ENCODE results near the gene DOLK.

The DOLK gene

DNA sequence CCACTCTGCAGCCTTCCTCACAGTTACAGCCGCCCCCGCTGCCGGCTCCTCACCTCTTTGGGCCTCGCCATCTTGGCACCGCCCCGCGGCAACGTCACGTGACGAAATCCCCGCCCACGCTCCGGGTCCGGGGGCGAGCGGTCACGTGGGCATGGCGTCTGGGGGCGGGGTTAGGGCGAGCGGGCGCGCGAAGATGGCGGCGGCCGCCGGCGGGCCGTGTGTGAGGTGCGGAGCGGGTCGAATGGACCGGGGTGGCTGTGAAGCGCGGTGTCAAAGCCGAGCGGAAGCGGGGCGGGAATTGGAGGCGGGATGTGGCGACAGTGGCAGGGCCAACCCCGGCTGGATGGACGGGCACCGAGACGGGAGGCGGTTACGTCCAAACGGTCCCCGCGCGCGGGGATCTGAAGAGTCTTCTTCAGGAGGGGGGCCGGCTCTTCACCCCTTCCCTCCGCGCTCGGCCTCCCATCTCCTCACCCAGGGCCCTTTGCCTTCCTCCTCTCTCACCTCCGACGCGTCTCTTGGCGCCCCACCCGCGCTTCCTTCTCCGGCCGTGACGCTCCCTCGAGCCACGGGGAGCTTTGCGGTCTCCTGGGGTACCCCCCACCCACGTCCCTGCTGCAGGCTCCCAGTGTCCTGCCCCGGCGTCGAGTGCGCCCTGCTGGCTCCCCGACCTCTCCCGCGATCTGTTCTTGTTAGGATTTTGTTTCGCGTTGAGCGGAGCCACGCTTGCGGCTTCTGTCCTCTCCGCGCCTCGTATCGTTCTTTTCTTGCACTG lies at the start of gene DOLK, which contains the start of gene NUP188:
Gene DOLK, minus strand, starts transcription at position 77 of the 775 bp plus-strand sequence. CDS start 300 bp downstream, outside the sequence.
Gene NUP188, plus strand, starts transcription at position 173 of the 775 bp plus-strand sequence. Its CDS starts 21 bp downstream, at position 194.
- TF ChIP-seq GATA3 (IDR thresholded peaks at IDR 0.05; ENCODE audit: low read depth, low read length) (no peak), GATA2 (IDR thresholded peaks at IDR 0.05; ENCODE audit: low read depth, low read length) (no peak)

DNA sequence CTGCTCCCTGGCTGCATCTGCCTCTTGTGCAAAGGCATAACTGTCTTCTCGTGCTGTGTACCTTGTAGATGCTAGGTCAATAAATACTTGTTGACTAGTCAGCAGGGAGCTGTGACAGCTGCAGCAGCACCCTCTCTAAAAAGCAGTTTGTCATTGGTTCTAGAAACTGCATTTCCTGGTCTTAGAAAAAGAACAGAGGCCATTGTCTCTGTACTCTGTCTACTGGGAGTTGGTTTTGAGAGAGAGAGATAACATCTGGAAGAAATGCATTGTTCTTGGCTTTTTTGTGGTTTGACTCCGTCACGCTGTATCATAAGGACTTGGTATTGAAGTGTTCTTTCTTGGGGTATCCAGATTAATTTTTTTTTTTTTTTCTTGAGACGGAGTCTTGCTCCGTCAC lies 48.4 kb upstream of the DOLK start:
- TF ChIP-seq GATA3 (IDR thresholded peaks at IDR 0.05; ENCODE audit: low read depth, low read length): no peak
- no peak for TF ChIP-seq GATA2 (IDR thresholded peaks at IDR 0.05; ENCODE audit: low read depth, low read length)

DNA sequence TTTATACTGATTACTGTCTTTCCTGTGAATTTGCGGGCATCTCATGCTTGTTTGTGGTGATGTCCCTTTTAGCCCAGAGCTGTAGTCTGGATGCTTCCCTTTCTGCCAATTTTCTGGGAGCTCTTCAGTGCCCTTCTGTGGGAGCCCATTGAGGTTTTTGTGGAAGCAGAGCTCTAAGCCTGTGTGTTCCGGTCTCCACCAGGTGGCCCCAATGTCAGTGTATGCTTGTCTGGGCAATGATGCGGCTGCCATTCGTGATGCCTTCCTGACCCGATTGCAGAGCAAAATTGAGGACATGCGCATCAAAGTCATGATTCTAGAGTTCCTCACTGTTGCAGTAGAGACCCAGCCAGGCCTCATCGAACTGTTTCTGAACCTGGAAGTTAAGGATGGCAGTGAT lies 45.6 kb upstream of the DOLK start:
- TF ChIP-seq GATA2 (IDR thresholded peaks at IDR 0.05; ENCODE audit: low read depth, low read length): no peak
- no peak for TF ChIP-seq GATA3 (IDR thresholded peaks at IDR 0.05; ENCODE audit: low read depth, low read length)

- TF ChIP-seq GATA2 (IDR thresholded peaks at IDR 0.05; ENCODE audit: low read depth, low read length) (no peak), GATA3 (IDR thresholded peaks at IDR 0.05; ENCODE audit: low read depth, low read length) (no peak)
Observed at GRCh38 chr9:128987805-128988204, 40.4 kb upstream of the DOLK start.

- TF ChIP-seq GATA3 (IDR thresholded peaks at IDR 0.05; ENCODE audit: low read depth, low read length): no peak
Observed at GRCh38 chr9:128986671-128987070, 39.3 kb upstream of the DOLK start.

- no peak for TF ChIP-seq GATA3 (IDR thresholded peaks at IDR 0.05; ENCODE audit: low read depth, low read length)
- TF ChIP-seq GATA2 (IDR thresholded peaks at IDR 0.05; ENCODE audit: low read depth, low read length): no peak
Observed at GRCh38 chr9:128983536-128983935, 36.1 kb upstream of the DOLK start.

DNA sequence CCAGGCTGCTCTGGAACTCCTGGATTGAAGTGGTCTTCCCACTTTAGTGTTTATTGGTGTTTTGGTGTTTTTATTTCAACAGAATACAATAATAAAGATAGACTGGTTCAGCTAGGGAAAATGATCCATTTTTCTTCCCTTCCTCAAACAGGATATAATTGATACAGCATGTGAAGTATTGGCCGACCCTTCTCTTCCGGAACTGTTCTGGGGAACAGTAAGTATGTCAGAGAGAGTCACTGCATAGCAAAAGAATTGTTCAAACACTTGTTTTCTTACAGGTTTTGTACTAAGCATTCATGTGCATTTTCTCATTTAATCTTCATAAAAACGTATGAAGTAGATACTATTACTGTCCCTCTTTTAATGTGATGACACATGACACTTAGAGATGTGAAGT lies 31.7 kb upstream of the DOLK start:
- TF ChIP-seq GATA2 (IDR thresholded peaks at IDR 0.05; ENCODE audit: low read depth, low read length): no peak
- no peak for TF ChIP-seq GATA3 (IDR thresholded peaks at IDR 0.05; ENCODE audit: low read depth, low read length)

- TF ChIP-seq GATA3 (IDR thresholded peaks at IDR 0.05; ENCODE audit: low read depth, low read length): no peak
Observed at GRCh38 chr9:128972956-128973355, 25.6 kb upstream of the DOLK start.

GRCh38 chr9:128969491-128969890 lies 22.1 kb upstream of the DOLK start:
- TF ChIP-seq GATA3 (IDR thresholded peaks at IDR 0.05; ENCODE audit: low read depth, low read length) (no peak), GATA2 (IDR thresholded peaks at IDR 0.05; ENCODE audit: low read depth, low read length) (no peak)

GRCh38 chr9:128947277-128947526 lies 201 bp downstream of the DOLK start:
- TF ChIP-seq GATA2 (IDR thresholded peaks at IDR 0.05; ENCODE audit: low read depth, low read length) (no peak), GATA3 (IDR thresholded peaks at IDR 0.05; ENCODE audit: low read depth, low read length) (no peak)

- TF ChIP-seq GATA2 (IDR thresholded peaks at IDR 0.05; ENCODE audit: low read depth, low read length) (no peak), GATA3 (IDR thresholded peaks at IDR 0.05; ENCODE audit: low read depth, low read length) (no peak)
Observed at GRCh38 chr9:128946571-128947276, 679 bp downstream of the DOLK start.

DNA sequence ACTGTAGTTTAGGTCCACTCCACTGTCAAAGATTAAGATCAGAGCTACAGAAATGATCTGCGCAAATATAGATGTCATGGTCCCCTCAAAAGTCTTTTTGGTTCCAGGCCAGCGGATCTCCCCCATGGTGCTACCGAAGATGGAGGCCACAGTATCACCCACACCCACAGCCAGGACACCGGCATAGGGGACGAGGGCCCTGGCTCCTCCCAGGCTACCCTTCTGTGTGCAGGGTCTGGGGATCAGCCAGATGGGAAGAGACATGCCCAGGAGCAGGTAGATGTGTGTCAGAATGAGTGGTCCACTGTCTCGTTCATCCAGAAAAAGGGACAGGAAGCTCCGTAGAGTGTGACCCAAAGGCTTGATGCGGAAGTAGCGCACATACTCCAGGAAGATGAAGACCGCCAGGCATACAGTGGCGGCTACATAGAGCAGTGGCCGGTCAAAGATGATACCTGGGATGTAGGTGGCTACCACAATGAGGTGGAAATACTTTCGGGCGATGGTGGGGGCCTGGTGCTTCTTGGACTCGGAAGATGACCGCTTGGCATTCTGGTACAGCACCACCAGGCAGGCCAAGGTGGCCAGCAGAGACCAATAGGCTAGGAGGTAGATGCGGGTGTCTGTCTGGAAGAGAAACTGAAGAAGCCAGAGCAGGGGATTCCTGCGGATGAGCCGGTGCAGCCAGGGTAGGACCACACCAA lies 1.5 kb downstream of the DOLK start:
- TF ChIP-seq GATA3 (IDR thresholded peaks at IDR 0.05; ENCODE audit: low read depth, low read length): no peak
- TF ChIP-seq GATA2 (IDR thresholded peaks at IDR 0.05; ENCODE audit: low read depth, low read length): no peak

DNA sequence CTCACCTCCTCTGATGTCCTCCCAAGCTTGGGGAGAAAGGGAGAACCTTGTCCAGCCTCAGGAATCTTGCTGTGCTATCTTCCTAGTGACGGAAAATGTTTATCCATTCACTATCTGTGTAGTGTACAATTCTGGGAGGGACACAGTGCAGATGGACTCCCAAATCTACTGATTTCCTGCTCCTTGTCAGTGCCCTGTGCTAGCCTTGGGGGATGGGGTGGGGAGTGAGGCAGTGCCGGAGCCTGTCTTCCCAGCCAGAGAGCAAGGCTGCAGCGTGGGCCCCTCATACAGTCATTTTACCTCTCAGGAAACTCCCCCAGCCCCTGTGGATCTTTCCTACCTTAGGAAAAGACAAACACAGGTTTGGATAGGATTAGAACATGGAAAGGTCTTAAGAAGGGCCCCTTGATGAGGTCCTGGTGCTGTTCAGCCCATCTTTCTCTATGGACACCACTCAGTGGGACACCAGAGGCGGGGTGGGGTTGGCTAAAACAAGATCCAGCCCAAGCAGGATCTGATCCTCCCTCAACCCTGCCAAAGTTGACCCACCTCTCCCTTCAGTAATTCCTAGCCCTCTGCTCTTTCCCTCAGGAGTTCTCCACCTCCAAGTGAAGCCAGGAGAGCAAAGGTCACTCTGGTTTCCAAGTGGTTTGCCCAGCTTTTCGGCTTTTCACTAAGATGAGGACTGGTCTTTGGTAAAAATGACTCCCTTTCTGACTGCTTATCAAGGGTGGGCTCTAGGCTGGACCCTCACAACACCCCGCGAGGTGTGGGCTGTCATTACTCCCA lies 3.4 kb downstream of the DOLK start:
- TF ChIP-seq GATA3 (IDR thresholded peaks at IDR 0.05; ENCODE audit: low read depth, low read length): no peak
- no peak for TF ChIP-seq GATA2 (IDR thresholded peaks at IDR 0.05; ENCODE audit: low read depth, low read length)
